Activated CD4-positive, CD25-positive, alpha-beta regulatory T cell treated with anti-CD3 and anti-CD28 coated beads, Interleukin-2, amount 50 U/mL, for 72 hours (primary cell): ENCODE measurements around the gene HACD2.
A peak's percentile ranks its signal among the peaks of the same experiment; 100 is the strongest.
"Not testable (repeated sequence)": the region's sequence is repeated elsewhere in the genome, so short reads cannot be mapped to it uniquely, and the experiment has no call there.

Source experiments
- DNase-seq: peaks from one replicate; pipeline ENCODE4 v3.0.0; 2021

The HACD2 gene

DNA sequence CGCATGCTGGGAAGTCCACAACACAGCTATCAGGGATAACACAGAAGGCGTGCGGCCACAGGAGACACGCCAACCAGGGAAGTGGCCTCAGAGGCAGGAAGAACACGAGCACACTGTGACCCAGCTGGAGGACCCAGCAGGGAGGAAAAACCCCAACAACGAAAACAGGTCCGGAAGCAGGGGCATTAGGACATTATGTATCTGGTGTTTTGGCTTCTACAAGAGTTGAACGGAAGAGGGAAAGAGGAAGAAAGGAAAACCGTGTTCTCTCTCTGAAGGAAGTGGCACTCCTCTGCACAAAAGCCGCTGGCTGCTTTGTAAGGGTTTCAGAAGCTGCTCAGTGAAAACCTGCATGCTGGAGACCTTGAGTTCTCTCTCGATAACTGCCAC lies 61.8 kb downstream of the HACD2 start:
- no peak for DNase-seq

DNA sequence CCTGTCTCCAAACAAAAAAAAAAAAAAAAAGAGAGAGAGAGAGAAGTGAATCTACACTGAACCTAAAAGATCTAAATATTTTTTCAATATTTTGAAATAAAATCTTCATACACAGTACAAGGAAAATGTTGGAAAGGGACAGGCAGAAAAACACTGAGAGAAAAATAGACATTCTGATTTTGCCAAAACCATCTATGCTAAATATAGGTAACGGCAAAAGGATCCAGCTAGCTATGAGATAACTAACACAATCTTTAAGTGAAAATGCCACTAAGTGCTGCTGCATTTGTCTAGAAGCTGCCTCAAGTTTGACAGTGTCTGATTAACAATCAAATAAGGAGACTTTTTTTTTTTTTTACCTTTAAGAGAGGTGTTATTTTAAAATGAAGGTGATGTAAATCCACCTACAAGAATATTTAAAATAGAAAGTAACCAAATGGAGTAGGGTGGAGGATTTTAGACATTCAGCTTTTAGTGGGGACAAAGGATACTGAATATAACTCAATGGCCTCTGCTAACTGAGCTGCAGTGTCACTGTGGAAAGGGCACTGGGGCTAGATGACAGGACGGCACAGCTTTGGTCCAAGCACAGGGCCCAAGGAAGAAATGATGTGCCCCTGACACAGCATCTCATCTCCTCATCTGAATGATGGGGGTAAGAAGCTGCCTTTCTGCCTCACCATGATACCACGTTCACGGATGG lies 62.4 kb downstream of the HACD2 start:
- no peak for DNase-seq

- no peak for DNase-seq
Observed at GRCh38 chr3:123521179-123521969, 63.5 kb downstream of the HACD2 start.

GRCh38 chr3:123520656-123521055 lies 64.2 kb downstream of the HACD2 start:
- DNase-seq = no peak

DNA sequence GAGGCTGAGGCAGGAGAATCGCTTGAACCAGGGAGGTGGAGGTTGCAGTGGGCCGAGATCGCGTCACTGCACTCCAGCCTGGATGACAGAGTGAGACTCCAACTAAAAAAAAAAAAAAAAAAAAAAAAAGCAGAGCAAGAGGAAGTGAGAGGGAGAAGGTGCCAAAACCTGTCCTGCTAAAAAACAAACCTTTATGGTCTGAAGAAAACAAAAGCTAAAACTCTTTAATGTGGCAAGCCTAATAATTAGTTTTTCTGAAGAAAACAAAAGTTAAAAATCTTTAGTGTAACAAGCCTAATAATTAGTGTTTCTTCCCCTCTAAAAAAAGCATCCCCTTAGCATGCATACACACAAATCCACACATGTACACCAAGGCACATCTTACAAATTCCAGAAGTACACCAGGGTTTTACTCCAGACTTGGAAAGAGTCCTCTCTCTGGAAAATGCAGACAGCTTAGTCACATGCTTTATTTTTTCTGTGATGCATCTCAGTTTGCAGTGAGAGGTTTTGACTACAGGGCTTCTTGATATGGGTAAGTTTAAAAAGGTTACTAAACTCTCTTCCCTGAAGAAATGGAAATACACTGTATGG lies 65.9 kb downstream of the HACD2 start:
- no peak for DNase-seq

- DNase-seq = no peak
Observed at GRCh38 chr3:123511726-123512125, 73.1 kb downstream of the HACD2 start.

DNA sequence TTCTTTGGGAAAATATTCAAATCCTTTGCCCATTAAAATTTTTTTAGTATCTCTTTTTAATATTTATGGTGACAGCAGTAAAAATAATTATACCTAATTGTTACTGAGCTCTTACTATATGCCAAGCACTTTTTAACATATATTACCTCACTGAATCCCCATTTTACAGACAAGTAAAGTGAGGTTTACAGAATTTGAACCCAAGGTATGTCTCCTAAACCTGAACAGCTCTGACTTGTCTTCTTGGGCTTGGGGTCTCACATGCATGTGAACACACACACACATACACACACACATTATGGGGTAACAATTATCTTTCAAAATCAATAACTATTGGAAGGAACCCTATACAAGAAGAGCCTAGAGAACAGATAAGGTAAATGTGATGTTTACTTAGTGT lies 73.8 kb downstream of the HACD2 start:
- no peak for DNase-seq

DNA sequence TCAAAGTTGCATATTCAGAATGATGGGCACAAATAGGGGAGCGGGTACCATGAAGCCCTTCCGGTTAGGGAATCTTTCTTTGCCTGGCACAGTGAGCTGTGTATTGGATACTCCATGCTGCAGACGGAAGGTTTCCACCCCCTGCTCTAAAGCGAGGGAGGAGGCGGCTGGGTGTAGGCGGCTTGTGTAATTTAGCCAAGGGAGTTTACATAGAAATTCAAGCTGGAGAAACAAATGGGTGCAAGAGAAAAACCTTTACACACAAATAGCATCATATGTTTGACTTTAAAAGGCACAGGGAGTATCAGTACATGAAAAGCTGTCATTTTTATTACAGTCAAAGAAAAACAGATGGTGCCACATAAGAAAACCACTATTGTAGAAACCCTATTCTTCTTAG lies 76.7 kb downstream of the HACD2 start:
- no peak for DNase-seq

- no peak for DNase-seq
Observed at GRCh38 chr3:123505820-123506219, 79.0 kb downstream of the HACD2 start.

DNA sequence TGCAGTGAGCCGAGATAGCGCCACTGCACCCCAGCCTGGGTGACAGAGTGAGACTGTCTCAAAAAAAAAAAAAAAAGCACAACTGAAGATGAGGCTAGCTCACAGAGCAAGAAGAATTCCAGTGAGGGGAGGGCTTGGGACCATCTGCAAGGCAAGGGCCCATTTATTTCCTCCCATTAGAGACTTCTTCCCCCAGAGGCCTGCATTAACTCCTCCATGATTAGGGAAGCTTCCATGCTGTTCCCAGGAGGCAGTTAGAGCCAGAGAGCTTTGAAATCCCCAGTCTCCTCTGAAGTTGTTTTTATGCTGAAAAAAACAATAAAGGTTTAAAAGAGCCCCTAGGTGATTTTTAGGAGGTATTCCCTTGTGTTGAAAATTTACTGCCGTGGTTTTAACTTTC lies 81.7 kb downstream of the HACD2 start:
- DNase-seq = no peak

DNA sequence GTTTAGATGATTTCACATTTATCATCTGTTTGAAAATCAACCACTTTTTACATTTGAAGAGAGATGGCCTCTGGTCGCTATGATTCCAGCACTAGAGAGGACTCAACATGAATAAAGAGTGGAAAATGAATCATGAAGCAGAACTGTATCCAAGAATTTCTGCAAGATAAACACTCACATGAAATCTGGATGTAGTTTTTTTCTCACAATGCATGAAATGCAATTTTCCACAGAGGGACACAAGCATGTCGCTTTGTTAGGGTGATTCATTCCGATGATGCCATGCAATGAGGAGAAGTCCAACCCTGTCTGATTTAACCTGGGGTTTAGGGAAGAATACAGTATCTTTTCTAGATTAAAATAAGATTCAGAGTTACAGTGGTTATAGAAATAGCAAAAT lies 85.5 kb downstream of the HACD2 start:
- DNase-seq = no peak

- no peak for DNase-seq
Observed at GRCh38 chr3:123498761-123499160, 86.1 kb downstream of the HACD2 start.

- DNase-seq = no peak
Observed at GRCh38 chr3:123493912-123494311, 90.9 kb downstream of the HACD2 start.

DNA sequence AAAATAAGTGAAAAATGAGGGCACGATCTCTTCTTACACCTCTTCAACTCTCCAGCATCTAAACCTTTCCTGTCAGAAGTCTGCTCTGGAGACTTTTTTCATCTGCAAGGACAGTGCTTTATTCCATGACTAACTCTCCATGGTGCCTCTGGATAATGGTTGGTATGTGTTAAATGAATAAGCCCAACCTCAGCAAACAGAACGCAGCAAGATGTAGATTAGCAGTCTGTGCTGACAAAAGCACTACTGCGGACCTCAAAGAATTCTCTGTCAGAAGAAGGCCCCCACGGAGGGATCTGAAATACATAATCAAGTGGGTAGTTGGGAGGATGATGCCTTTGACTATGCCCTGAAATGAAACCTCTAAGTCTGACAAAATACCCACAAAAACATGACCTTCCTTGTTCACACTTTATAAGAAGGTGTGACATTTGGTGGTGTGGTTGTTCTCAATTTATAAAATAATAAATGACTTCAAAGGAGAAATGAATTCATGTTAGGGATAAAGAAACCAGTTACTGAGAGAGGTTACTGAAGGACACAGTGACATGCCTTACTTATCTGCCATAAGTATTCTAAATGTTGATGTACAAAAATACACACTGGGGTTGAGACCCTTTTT lies 92.8 kb downstream of the HACD2 start:
- no peak for DNase-seq

GRCh38 chr3:123489400-123490004 lies 95.4 kb downstream of the HACD2 start:
- DNase-seq = peak; percentile 48

- no peak for DNase-seq
Observed at GRCh38 chr3:123488645-123489347, 96.1 kb downstream of the HACD2 start.

DNA sequence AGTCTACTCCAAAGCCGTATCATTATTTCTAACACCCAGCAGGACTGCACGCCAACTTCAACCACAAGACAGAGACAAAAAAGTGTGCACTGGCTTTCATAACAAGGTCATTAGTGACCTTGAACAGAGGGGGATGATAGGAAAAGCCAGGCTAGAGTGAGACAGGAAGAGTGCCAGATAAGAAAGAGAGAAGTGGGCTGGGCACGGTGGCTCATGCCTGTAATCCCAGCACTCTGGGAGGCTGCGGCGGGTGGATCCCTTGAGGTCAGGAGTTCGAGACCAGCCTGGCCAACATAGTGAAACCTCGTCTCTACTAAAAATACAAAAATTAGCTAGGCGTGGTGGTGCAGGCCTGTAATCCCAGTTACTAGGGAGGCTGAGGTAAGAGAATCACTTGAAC lies 97.8 kb downstream of the HACD2 start:
- not testable (repeated sequence) for DNase-seq

- DNase-seq = no peak
Observed at GRCh38 chr3:123486460-123486859, 98.4 kb downstream of the HACD2 start.

GRCh38 chr3:123485551-123485950 lies 99.3 kb downstream of the HACD2 start:
- DNase-seq = no peak

- DNase-seq = no peak
Observed at GRCh38 chr3:123483146-123483545, 101.7 kb downstream of the HACD2 start.

- DNase-seq = no peak
Observed at GRCh38 chr3:123481722-123482457, 103.0 kb downstream of the HACD2 start.

- DNase-seq = no peak
Observed at GRCh38 chr3:123481071-123481470, 103.8 kb downstream of the HACD2 start.
